Measurements from ENCODE around the gene ZBTB33. TPM values are rescaled to one million over a fixed set of nuclear protein-coding genes. Genes with fewer than 3 reads are reported as not detected.

The ZBTB33 gene
- total RNA-seq, 1 experiment from 2014 or later: 16.2 TPM

DNA sequence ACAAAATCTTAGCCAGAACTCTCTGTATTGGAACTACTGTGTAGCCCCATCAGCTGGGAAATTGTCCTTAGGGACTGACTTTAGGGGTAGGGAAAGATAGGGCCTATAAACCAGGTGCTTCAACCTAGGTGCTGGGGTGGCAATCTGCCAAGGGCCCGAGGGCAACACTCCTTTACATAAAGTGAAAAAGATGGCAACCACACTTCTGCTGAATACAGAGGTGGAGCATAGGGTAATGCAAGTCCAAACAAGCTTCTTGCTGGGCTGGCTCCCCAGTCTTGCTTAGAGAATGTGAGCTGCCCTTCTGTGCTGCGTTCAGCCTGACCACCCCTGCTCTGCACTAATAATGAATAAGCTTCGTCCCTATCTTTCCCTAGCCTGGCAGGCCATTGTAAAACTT is 9.8 kb downstream of the ZBTB33 start (continued):
- TF ChIP-seq PRDM15 (CRISPR knock-in tag; IDR thresholded peaks at IDR 0.05) (no peak), NR1H2 (CRISPR knock-in tag; IDR thresholded peaks at IDR 0.05) (no peak)

DNA sequence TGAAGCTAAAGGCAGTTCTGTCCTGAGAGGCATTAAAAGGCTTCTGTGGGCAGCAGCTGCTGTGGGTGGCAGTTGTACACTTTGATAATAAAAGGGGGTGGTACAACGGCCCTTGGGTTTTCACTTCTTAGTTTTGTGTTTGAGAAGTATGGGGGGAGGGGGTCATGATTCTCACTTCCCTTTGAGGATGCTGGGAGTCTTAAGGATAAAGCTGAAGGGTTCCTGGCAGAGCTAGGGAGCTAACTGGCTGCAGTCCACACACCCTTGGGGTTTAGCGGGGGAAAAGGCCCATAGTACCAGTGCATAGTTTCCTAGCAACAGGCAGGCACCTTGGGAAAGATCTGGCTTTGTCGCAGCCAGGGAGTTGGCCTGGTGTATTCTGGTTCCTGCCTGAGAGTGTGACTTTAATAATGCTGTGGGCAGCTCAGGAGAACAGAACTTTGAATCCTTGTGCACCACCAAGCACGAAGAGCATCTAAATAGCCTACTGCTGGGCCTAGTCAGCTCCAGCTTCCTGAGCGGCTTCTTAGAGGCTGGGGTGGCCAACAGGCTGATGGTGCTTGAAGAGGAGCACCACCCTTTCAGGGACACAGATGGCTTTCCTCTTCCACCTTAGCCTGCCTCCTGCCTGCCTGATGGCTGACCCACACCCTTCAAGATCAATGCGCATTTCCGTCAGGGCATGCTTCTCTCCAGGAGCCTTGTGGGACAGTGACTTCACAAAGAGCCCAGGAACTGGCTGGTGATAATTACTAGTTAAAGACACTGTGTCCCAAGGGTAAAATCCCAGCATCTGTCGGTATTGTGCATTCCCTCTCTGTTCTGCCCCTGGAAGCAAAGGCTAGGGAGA is 12.5 kb downstream of the ZBTB33 start:
- ChIA-PET CTCF (interaction anchor here (0.8 to 3.1 kb wide), 4 partner anchors 12 to 37 kb away, joined by 3 to 17 read pairs (median 4); partner anchors contain the start of gene ZBTB33), POLR2A (no interaction called here)
- Mint-ChIP-seq H3K27me3 (ENCODE audit: low read depth) (peaks cover 3% of the 10 kb centered on the region), H3K36me3 (no peaks in the 10 kb centered on the region), H3K9me3 (no peaks in the 10 kb centered on the region), H3K4me3 (no peak overlapping the region), H3K27ac (peak overlapping the region; percentile 58; the same call in 1 of the 2 replicates), H3K4me1 (peaks cover 30% of the 10 kb centered on the region)
- DNase-seq (ENCODE audit: low spot score): peak; percentile 11
- ATAC-seq: peak; percentile 77
- TF ChIP-seq PRRX2 (CRISPR knock-in tag; IDR thresholded peaks at IDR 0.05) (no peak), NFE2L1 (CRISPR knock-in tag; IDR thresholded peaks at IDR 0.05) (no peak), ESRRA (CRISPR knock-in tag; IDR thresholded peaks at IDR 0.05; ENCODE audit: borderline replicate concordance) (no peak), CDX4 (CRISPR knock-in tag; IDR thresholded peaks at IDR 0.05; ENCODE audit: borderline replicate concordance) (no peak), ZNF219 (CRISPR knock-in tag; IDR thresholded peaks at IDR 0.05; ENCODE audit: borderline replicate concordance) (no peak), CBFB (CRISPR knock-in tag; IDR thresholded peaks at IDR 0.05; ENCODE audit: low read depth) (no peak), ZNF232 (CRISPR knock-in tag; IDR thresholded peaks at IDR 0.05) (no peak), TEAD1 (CRISPR knock-in tag; IDR thresholded peaks at IDR 0.05) (no peak)
- TF ChIP-seq, protein P1, sequence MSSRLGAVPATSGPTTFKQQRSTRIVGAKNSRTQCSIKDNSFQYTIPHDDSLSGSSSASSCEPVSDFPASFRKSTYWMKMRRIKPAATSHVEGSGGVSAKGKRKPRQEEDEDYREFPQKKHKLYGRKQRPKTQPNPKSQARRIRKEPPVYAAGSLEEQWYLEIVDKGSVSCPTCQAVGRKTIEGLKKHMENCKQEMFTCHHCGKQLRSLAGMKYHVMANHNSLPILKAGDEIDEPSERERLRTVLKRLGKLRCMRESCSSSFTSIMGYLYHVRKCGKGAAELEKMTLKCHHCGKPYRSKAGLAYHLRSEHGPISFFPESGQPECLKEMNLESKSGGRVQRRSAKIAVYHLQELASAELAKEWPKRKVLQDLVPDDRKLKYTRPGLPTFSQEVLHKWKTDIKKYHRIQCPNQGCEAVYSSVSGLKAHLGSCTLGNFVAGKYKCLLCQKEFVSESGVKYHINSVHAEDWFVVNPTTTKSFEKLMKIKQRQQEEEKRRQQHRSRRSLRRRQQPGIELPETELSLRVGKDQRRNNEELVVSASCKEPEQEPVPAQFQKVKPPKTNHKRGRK (CRISPR knock-in tag; IDR thresholded peaks at IDR 0.05; ENCODE audit: borderline replicate concordance): no peak
- TF ChIP-seq, protein P2, sequence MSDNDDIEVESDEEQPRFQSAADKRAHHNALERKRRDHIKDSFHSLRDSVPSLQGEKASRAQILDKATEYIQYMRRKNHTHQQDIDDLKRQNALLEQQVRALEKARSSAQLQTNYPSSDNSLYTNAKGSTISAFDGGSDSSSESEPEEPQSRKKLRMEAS (CRISPR knock-in tag; IDR thresholded peaks at IDR 0.05): no peak
- TF ChIP-seq, protein P3, sequence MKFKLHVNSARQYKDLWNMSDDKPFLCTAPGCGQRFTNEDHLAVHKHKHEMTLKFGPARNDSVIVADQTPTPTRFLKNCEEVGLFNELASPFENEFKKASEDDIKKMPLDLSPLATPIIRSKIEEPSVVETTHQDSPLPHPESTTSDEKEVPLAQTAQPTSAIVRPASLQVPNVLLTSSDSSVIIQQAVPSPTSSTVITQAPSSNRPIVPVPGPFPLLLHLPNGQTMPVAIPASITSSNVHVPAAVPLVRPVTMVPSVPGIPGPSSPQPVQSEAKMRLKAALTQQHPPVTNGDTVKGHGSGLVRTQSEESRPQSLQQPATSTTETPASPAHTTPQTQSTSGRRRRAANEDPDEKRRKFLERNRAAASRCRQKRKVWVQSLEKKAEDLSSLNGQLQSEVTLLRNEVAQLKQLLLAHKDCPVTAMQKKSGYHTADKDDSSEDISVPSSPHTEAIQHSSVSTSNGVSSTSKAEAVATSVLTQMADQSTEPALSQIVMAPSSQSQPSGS (CRISPR knock-in tag; IDR thresholded peaks at IDR 0.05; ENCODE audit: borderline replicate concordance, low read depth): no peak
- TF ChIP-seq, protein P4, sequence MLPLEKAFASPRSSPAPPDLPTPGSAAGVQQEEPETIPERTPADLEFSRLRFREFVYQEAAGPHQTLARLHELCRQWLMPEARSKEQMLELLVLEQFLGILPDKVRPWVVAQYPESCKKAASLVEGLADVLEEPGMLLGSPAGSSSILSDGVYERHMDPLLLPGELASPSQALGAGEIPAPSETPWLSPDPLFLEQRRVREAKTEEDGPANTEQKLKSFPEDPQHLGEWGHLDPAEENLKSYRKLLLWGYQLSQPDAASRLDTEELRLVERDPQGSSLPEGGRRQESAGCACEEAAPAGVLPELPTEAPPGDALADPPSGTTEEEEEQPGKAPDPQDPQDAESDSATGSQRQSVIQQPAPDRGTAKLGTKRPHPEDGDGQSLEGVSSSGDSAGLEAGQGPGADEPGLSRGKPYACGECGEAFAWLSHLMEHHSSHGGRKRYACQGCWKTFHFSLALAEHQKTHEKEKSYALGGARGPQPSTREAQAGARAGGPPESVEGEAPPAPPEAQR (CRISPR knock-in tag; IDR thresholded peaks at IDR 0.05): no peak
